Measurements from ENCODE around the gene GABRB2.
"Not testable (repeated sequence)": the region's sequence is repeated elsewhere in the genome, so short reads cannot be mapped to it uniquely, and the experiment has no call there.

Gene GABRB2

DNA sequence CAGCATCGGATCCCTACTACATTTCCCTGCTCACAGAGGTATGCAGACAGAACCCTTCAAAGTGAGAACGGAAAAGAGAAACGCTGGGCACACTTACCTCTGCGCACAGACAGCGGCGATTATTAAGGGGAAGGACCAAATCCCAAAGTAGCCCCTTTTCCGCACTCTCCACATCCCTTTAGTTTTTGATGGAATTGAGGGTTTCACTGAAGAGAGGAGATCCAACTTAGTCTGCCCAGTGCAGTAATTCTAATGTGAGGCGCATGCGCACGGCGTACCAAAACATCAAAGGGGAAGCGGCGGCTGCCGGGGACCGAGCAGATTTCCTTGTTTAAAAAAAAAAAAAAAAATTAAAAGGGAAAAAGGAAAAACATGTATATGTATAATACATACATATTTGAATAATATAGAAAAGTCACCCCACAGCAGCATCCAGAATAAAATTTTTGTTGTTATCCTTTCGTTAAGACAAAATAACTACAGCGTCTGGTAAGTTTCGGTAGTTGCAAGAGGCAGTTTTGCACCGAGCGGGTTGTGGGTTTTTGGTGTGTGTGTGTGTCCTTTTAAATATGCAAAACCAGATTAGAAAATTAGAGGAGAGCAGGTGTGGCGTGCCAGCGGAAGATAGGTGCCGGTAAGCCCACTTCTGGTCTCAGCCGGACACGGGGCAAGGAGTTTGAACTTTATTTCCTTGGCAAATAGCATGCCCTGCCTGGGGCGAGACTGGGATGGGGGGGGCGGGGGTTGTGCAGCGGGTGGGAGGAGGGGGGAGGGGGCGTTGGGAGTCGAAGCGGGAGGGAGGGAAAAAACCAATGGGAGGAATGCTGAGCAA lies at the start of gene GABRB2:
TSS of gene GABRB2 (minus strand) at position 256 of the 832 bp plus-strand sequence. CDS start at position 174, 82 bp downstream.
- peak; percentile 24 to 33 for DNase-seq

DNA sequence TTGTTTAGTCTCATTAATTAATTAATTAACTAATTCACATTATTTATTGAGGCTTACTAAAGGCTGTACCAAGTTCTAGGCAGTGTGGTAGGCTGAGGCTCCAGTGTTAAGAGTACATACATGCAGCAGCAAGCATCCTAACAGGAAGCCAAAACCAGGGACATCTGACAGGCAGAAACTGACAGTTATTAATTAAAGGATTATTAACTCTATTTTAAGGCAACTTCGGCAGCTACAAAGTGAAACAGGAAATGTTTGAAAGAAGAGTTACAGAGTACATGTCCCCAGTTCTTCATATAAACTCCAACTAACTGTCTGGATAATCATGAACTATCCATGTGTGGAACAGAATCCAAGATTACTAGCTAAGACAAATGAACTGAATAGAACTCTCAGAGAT lies 39.3 kb upstream of the GABRB2 start:
- DNase-seq = no peak

- DNase-seq = no peak
Measured at GRCh38 chr5:161580621-161581020, 34.1 kb upstream of the GABRB2 start.

- DNase-seq = no peak
Measured at GRCh38 chr5:161572914-161573313, 26.4 kb upstream of the GABRB2 start.

DNA sequence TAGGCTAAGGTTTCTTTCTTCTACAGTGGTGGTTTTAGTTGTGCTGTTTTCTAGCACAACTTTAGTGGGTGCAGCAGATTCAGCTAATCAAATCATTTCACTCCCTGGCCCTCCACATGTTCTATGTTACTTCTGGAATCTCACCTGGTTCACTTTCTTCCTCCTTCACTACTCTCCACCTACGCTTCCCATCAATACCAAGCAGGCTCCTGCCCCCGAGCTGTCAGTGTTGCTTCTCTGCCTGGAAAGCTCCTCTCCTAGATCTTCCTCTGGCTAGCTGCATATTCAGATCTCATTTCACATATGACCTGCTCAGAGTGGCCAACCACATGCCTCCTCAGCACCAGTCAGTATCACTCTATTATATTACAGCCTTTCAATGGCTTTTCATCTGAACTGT lies 19.6 kb upstream of the GABRB2 start:
- DNase-seq = no peak

DNA sequence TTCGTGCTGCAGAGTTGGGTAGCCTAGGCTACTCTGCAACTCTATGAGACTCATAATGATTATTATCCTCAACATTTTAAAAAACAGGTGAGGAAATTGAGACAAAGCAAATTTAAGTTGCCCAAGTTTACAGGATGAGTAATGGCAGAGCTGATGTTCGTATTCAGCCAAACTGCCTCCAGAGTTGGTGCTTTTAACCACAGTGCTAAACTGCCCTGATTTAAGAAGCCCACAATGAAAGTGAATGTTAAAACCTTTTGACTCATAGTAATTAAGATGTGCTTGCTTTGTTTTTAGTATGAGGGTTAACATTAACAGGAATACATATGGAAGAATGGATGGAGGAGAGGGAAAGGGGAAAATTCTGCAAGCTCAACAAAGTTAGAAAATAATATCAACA lies 15.9 kb upstream of the GABRB2 start:
- no peak for DNase-seq

- DNase-seq = no peak
Measured at GRCh38 chr5:161549106-161549505, 2.6 kb upstream of the GABRB2 start.

DNA sequence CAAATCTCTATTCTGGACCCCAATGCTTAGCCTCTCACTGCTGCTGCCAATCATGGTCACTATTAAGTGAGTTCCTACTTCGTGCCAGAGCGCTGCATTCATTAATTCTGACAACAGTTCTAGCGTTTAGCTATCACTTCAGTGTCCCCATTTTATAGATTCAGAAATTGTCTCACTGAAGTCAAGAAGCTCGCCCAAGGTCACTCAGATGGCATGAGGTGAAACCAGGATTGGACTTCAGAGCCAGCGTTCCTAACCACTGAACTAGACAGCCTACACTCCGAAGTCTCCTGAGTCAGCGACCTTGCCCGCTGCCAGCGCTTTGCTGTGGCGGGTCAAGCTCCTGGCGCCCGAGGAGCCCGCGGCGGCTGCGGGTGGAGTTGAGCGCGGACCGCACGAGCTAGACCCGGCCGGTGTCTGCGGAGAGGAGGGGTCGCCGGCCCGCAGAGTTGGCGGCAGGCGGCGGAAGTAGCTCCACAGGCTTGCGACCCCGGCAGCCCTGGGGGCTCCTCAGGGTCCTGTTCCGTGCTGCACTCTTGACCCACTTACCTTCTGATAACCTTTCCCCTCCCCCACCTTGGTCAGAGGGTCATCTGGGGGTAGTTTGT lies 2.1 kb upstream of the GABRB2 start:
- DNase-seq = no peak

- no peak for DNase-seq
Measured at GRCh38 chr5:161547738-161548486, 1.4 kb upstream of the GABRB2 start.

- no peak for DNase-seq
Measured at GRCh38 chr5:161547406-161547737, 847 bp upstream of the GABRB2 start.

DNA sequence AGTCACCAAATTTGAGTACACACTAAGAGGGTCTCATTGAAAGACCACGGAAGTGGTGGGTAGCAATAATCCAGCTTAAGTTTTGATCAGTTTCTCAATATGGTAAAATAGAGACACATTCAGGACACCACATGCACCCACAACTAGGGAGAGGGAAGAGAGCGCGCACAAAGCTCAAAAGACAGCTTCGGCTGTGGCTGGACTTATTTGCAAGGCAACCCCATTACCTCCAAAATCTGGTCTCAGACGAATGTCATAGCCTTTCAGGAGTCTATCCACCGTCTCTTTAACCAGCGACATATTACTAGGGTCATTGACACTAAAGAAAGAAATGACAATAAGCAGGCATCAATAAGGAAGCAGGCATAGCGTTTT lies 443 bp downstream of the GABRB2 start:
- no peak for DNase-seq

DNA sequence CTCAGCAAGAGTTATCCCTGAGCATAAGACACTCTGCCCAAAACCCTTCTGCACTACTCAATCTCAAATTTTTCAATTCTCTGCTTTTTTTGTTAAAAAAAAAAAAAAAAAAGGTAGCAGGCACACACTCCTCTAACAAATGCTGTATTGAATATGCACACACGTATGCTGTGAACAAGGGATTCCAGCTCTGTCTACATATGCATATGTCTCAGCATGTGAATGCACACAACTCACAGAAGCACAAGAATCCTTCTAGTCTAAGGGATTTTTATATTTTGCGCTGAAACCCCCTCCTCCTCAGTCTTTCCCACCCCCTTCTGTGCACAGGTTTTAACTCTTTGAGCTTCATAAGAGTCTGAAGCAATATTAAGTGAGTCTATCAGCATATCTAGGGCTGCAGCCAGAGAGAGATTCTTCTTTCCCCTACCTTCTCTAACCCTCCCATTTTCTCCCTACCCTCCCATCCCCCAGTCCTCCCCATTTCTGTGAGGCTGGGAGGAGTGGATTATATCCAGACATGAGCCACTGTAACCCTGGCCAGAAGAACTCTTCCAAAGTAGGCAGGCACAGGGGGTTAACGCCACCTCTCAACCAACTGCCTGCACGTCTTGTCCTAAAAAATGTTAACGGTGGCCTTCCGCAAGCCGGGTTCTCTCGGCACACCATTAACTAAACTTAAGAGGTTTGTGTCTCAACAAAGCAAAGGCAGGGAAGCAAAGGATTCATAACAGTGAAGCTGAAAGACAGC lies 1.0 kb downstream of the GABRB2 start:
- no peak for DNase-seq

- DNase-seq = peak; percentile 19 to 37
Measured at GRCh38 chr5:161544350-161544765, 2.2 kb downstream of the GABRB2 start.

DNA sequence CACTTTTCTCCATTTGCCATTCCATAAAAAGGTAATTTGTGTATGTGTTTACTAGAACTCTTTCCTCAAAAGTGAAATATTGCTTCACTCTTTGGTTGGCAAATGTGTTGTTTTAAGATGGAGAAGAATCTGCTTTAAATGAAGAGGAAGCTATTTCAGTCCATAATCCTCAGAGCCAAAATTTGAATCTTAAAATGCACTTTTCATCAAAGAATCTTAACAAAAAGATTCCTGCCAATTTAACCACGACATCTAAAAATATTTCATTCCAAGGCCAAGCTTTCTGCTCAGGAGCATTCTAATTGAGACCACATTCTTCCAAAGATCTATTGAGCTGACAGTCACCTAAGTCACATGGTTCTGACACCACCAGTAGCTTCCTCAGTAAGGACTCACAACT lies 7.5 kb downstream of the GABRB2 start:
- DNase-seq = no peak

DNA sequence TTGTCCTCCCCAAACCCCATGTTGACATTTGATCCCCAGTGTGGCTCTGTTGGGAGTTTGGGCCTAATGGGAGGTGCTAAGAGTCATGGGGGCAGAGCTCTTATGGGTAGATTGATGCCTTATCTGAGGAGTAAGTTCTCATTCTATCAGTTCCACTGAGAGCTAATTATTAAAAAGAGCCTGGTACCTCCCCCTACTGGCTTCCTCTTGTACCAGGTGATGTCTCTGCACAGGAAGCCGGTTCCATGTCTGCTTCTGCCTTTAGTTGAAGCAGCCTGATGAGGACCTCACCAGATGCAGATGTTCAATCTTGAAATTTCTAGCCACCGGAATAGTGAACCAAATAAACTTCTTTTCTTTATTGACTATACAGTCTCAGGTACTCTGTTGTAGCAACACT lies 10.8 kb downstream of the GABRB2 start:
- no peak for DNase-seq

GRCh38 chr5:161530700-161531099 lies 15.8 kb downstream of the GABRB2 start:
- DNase-seq = no peak

- no peak for DNase-seq
Measured at GRCh38 chr5:161513942-161514341, 32.6 kb downstream of the GABRB2 start.

- no peak for DNase-seq
Measured at GRCh38 chr5:161507591-161507990, 38.9 kb downstream of the GABRB2 start.

- not testable (repeated sequence) for DNase-seq
Measured at GRCh38 chr5:161505160-161505559, 41.4 kb downstream of the GABRB2 start.

- DNase-seq = no peak
Measured at GRCh38 chr5:161498531-161498930, 48.0 kb downstream of the GABRB2 start.

DNA sequence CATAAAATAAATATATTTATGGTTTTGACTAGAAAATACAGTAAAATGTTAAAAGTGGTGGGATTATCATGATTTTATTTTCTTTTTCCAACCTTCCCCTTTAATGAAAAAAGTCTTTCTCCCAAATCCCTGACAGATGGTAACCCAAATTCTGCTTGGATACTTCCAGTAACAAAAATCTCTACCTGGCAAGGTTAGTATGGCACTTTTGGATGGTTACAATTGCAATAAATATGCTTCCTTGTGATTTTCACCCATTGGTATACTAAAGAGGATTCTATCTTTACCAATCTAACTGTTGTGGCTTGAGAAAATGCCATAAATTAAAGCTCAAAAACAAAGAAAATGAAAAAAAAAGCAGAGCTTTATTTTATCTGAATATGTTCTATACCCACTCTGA lies 62.8 kb downstream of the GABRB2 start:
- no peak for DNase-seq

DNA sequence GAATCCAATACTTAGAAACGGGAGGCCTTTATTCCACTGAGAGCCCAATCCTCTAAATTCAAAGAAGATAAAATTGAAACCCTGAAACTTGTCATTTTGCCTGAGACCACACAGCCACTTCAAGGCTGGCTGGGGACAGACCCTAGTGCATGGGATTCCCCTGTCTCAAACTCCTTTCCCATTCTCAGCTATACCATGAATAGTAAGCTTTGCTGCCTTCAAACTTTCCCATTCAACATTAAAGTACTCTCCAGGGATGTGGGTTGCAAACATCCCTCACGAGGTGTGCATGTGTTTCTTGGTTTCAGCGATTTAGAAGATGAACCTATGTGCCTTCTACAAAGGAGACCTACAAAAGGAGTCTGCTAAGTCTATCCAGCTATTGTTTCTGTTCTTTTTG lies 64.6 kb downstream of the GABRB2 start:
- no peak for DNase-seq
